ENCODE results near the gene NRXN3.

NRXN3 gene

DNA sequence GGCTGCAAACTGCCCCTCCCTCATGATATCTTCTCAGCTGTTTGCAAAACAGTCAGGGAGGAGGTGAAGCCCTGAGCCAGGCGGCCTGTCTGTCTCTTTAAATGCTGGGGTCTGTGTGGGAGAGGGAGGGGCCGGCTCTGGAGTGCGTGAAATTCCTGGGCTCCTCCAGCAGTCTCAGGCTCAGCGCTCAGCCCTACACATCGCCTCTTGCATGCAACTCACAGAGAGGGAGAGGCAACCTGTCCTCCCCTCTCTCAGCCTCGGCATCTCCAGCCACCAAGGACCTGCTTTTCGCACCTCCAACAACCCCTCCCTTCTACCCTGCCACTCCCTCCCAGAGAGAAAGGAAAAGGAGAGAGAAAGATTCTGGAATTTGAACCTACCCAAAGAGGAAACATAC, at the start of gene NRXN3:
Gene NRXN3, plus strand, starts transcription at position 171 of the 400 bp plus-strand sequence. CDS start 72,721 bp downstream, outside the sequence.
- DNase-seq: no peak

DNA sequence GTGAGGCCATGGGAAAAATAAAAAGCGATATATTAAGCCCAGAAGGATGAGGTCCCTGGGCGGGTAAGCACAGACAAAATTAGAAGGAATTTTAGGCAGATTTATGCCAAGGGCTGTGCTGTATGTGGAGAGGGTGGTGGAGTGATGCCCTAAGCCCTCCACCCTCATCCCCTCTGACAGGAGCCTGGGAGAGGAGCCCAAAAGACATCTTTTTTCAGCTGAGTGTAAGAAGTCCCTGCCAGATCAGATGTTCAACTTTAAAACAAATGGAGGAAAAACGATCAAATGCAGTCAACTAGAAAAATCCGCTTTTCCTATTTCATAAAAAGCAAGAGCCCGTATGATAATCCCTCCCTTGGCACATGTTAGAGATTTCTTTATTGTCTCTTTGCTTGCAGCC, 47.7 kb upstream of the NRXN3 start:
- no peak for DNase-seq

DNA sequence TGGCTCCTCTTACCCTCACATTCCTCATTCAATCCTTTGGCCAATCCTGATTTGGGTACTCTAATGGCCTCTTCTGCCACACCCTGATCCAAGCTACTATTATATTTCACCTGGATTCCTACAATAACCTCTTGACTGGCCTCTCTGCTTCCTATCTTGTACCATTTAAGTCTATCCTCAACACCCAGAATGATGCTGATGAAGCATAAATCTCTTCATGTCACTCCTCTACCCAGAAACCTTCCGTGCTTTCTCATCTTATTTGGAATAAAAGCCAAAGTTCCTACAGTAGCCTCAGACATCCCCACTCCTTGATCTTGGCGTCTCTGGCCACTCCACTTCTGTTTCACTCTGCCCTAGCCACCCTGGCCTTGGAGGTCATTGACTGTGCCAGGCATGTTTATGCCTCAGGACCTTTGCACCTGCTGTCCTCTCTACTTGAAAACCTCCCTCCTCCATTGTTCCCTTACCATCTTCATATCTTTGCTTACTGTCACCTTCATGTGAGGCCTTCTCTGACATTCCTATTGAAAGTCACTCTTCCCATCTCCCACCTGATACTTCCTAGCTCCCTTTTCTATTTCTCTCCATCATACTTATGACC, 46.4 kb upstream of the NRXN3 start:
- no peak for DNase-seq

DNA sequence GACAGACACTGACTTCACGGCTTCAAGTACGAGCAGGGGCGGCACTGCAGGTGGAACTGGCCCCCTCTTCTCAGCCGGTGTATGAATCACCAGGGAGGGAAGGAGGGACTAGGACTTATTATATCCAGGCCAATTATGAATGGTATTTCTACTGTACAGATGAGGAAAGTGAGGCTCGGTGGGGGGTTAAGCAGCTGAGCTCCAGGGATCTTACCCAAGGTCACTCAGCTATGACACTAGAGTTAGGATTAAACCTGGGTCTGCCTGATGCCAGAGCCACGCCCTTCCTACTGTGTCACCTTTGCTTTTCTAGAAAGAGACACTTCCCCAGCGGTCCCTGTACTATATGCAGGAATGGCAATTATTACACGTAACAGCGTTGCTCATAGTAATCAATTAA, 42.2 kb upstream of the NRXN3 start:
- DNase-seq: no peak

DNA sequence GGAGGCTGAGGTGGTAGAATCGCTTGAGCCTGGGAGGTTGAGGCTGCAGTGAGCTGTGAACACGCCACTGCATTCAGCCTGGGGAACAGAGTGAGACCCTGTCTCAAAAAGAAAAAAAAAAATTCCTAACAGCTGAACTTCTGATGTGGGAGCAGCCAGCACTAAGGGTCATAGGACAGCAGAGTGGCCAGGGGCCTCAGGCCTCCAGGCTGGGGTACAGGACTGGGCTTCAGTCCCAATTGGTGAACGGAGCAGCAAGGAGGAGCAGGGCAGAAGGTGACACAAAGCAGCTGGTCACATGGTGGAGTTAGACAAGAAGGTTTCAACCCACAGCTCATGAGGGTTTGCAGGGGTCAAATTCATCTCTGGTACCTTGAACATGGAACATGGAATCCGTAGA, 40.8 kb upstream of the NRXN3 start:
- no peak for DNase-seq

DNA sequence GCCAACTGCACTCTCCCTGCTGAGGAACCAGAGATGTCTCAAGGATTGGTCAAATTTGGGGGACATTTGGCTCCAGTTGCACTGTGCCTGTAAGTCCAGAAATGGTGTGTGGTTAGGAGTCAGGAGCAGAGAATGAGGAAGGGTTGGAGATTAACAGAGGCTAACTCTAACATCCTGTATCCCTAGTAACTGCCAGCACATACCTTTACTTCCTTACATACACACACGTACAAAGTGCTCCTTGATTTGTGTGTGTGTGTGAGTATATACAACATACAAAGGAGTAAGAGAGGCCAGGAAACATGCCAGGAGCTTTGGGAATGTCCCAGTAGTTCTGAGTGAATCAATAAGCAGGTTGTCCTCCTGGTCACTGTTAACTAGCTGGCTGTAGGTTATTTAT, 39.8 kb upstream of the NRXN3 start:
- no peak for DNase-seq

DNA sequence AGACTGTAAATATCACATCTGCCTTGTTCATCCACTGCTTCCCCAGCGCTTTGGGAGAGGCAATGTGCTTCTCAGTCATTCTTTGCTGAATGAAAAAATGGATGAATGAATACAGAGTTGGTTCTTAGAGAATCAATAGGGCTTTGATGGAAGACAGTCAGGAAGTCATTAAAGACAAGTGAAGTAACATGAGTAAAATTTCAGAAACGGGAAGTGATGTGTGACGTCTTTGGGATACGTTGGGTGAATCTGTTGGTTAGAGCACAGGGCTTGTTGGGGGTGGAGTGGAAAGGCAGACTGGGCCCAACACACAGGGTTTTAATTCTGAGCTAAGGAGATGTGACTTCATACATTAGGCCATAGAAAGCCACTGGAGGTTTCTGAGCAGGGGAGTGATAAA, 39.0 kb upstream of the NRXN3 start:
- DNase-seq: no peak

DNA sequence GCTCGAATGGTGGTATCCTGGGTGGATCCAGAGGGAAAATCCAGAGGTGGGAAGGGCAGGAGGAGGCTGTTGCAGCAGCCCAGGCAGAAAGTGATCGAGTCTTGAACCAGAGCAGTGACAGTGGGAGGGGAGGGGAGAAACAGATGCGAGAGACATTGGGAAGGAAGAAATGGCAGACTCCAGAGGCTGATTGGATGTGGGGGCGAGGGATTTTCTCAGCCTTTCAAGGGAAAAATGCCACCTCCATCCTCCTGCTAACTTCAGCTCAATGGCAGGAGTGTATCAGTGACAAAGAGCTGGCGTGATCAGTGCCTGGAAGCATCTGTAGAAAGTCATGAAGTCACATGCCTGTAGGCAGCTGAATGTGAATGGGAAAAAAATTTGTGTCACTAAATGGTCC, 38.6 kb upstream of the NRXN3 start:
- DNase-seq: no peak

DNA sequence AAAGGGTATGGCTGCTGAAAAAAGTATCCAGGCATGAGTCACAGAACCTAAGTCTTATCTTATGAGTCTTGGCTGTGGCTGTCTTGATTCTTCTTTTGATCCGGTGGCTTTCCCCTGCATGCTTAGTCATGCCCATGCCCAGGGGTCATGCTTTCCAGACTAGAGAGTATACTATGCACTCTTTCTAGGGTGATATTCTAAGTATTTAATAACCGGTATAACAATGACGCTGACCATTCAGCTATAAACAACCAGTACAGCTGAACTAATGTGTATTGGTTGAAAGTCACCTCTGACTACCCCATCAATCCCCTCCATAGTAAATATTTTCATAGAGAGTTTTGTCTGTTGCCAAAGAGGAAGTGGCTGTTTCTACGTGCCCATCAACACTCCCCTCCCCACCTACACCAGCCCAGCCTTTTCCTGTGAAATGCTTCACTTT, 34.7 kb upstream of the NRXN3 start:
- DNase-seq: no peak

DNA sequence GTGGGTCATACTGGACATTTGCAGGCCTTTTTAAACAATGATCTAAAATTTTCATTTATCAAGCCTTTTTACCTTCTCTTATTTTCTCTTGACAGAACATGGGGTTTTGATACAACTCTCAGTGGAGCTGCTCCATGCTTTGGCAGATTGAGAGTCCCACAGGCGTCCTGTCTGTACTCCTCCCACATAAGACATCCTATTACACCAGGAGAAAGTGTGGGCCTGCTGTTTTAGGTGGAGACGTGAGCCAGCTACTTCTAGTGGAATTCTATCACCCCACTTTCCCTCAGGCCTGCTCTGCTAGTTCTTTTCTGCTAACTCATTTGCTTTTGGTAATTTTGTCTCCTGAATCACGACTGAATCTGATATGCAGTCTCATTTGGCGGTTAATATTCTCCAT, 33.5 kb upstream of the NRXN3 start:
- DNase-seq: no peak

DNA sequence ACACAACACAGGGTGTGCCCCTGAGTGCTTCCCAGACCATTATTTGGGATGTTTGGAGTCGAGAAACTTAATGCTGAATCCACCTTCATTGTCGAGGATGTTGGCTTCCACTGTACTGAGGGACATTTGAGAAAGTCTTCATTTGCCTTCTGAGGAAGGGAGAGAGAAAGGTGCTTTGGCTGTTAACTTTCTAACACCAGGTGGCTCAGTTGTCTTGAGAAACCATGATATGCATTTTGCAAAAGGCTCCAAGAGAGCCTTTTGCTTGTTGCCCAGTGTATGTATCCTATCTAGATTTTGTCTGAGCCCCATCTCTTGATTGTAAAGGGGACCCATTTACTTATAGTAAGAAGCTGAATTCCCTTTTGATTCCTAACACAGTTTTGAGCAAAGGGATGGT, 28.6 kb upstream of the NRXN3 start:
- no peak for DNase-seq

DNA sequence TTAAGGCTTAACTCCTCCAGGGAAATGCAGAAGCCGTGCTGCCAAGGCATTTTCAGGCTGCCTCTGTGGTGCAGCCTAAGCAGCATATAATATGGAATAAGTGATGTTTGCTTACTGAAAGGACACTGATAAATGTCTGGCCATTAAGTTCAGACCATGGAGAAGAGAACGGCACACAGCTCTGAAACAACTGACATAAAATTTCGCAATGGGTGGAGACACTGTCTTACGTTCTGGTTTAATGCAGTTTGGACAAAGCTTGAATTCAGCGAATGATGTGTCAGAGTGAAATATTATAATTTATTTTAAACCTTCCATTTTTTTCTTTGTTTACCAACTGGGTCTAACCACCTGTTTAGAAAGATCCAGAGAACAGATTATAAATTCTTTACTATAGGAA, 27.2 kb upstream of the NRXN3 start:
- DNase-seq: no peak

DNA sequence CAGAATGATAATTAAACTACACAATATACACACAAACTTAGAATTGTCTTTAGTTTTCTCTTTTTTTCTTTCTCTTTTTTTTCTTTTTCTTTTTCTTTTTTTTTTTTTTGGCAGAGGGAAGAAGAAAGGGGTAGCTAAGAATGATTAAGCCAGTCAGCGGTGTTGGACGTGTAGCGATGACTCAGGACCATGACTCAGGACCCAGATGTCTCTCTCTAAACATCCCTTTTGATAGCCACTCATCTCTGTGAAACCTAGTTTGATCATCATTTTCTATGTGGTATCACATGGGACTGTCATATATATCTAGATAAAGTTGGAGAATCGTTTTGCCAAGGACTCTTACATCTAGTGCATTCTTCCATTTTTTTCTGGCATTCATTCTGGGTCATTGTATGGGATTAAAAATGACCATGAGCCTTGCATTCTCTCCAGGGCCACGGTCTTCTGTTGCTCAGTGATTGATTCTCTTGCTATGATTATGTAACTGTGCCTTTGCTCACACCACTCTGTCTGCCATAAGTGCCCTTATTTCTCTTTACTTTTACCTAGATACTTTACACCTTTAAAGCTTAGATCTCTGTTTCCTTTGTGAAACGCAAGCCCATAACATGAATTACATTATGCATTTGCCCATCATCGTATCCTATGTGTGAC, 26.6 kb upstream of the NRXN3 start:
- peak; percentile 12 for DNase-seq

DNA sequence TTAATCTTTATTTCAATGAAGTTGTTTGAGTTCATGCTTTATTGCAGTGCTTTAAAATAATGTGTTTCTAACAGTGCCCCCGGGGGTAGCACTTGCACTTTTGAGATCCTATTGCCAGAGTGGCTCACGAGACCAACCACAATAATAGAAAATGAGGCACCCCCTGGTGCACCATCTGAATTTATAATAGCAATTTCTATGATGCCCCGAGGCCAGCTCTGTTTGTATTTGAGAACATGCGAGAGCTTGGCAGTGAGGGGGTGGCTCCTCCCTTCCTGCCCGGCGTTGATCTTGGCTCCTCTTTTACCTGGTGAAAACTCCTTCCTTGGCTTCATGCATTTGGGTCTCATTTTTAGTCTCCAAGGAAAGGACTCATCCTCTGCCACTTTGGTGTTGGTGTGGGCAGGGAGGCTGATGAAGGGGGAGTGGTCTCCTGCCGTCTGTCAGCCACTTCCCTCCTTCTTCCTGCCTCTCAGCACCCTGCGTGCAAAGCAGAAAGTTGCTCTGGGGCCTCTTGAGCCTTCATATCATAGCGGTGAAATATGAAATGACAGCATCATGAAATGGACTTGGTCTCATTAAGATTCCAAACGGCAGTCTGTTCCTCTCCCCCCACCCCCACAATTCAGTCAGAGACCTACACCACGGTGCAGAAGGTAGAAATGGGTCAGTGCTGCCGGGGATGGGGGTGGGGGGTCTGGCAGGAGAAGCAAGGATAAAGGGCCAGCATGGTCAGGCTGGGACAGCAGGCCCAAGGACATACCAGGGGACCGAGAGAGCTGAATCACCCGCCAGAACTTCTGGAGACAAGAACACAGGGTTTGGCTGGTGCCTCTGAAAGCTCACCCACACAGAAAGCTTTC, 17.7 kb upstream of the NRXN3 start:
- no peak for DNase-seq

DNA sequence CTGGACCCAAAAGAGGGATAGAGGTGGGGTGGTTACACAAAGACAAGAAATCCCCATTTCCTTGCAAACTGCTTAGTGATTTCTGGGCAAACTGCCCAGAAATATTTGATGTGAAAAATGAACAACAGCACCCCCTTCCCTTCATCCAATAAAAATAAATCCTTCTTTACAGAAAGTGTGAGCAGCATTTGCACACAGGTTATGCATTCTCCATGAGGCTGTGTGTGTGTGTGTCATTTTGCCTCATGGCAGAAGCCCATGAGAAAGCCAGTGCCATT, 17.2 kb upstream of the NRXN3 start:
- no peak for DNase-seq

DNA sequence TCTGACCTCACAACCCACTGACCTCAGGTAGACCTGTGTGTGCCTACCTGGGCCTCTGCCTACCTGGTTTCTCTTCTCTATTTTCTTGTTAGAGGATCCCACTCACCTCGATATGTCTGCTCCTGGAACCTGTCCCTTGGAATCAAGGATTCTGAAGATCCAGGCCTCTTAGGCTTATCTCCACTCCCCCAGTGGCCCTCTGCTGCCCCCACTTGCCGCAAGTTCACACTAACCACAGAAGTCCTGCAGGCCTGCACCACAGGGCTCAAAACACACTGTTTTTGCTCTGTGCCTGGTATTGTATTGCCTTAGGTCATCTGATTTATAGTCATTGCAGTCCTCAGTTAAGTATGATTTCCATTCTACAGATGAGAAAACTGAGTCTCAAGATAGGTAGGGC, 15.3 kb upstream of the NRXN3 start:
- DNase-seq: no peak

DNA sequence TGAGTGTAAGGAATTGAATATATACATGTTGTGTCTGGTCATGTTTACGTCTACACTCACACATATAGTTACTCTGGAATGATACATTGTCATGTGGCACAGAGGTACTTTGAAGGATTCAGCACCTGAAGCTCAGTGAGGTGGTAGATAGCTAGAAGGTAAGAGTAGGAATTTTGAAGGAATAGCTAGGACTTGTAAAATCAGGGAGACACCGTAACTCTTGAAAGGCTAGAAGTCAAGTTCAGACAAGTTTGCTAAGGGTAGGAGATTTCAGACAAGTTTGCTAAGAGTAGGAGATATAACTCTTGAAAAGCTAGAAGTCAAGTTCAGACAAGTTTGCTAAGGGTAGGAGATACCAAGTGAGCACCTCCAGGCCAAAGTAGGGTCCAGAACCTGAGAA, 14.0 kb upstream of the NRXN3 start:
- DNase-seq: no peak

DNA sequence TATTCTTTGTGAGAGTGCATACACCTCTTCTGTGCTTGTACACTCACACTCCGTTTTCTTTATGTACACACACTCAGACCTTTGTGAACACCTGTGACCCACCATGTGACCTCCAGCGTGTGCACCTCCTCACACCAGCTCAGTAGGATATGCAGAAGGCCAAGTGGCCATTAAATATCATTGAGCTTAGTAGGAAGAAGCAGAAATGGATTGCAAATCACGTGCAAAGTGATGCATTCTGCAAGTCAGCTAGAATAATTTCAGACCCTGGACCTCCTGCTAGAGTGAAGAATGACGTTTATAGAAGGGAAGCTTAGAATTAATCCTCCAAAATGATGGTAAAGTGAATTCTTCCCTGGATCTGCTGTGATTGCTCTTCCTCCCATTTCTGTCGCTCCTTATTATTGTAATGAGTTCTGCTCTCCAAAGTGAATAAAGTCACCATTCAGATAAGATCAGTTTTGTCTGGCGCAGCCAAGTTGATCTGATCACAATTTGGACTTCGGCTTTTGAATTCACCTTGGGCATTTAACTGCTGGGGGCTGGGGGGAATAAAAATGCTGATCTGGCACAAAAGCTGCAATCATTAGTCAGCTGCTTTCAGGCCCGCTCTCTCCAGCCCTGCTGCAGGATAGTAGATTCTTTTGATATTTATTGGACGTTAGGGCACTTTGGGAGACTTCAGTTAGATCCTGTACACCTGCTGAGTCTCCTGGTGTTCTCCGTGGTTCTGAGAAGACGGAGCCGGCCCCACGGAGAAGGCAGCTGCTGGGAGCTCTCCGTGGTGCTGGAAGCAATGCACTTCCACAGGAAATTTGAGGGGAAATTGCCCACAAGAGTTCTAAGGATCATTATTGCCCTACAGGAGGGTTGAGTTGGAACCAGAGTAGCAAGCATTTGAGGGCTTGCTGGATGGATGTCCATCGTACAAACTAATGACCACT, 12.4 kb upstream of the NRXN3 start:
- DNase-seq: peak; percentile 2

DNA sequence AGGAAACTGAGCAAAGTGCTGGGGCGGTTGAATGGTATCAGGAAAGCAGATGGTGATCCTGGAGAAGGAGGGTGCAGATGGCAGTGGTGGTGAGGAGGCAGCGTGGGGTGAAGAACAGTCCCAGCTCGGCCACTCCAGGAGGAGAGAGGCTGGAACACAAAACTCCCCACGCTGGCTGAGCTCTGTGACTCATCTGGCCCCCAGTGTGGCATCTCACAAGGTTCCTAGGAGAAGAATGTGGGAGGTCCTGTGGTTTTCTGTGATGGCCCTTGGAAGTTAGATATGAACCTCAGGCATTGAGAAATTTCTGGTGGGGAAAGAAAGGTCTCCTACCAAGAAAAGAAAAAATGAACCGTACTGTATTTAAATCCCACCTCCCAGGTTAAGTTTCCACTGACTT, 8.0 kb upstream of the NRXN3 start:
- no peak for DNase-seq

DNA sequence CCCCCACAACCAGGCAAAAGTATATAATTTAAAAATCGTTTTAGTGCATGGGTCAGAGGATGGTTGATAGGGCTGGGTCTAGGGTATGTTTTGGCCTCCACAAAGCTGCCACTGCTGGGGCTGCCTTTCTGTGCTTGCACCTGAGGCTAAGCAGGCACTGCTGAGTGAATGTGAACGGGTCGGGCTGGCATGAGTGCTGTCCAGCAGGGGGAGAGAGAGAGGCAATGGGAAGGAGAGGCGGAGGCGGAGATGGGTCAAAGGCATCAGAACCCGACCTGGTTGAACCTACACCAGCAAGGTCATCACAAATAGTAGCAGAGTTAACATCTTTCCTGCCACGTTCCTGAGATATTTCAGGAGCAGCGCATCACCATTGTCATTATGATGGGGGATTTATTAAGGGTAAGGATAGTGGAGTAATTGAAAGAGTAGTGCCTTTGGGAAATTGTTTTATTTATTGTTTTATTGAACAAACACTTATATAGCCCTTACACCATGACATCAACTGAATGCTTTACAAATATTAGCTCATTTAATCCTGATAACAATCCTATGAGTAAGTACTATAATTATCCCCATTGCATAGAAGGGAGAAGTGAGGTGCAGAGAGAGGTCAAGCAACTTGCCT, 5.8 kb upstream of the NRXN3 start:
- peak; percentile 30 for DNase-seq

DNA sequence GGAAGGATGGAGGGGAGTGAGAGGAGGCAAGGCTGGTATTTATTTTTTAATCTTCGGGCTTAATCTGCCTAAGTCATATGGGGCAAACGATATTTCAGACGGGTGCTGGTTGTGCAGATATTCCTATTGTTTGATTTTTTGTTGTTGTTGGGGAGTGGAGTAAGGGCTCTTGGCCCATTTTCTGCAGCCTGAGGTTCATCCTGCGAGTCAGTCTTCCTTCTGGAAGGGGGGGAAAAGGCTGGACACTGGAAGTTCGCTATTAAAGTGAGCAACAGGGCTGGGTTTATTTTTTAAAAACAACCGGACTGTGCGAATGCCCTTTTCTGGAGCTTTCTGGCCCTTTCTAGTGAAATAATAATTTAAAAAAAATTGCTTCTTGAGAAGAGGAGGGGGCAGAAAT, 2.3 kb downstream of the NRXN3 start:
- no peak for DNase-seq

DNA sequence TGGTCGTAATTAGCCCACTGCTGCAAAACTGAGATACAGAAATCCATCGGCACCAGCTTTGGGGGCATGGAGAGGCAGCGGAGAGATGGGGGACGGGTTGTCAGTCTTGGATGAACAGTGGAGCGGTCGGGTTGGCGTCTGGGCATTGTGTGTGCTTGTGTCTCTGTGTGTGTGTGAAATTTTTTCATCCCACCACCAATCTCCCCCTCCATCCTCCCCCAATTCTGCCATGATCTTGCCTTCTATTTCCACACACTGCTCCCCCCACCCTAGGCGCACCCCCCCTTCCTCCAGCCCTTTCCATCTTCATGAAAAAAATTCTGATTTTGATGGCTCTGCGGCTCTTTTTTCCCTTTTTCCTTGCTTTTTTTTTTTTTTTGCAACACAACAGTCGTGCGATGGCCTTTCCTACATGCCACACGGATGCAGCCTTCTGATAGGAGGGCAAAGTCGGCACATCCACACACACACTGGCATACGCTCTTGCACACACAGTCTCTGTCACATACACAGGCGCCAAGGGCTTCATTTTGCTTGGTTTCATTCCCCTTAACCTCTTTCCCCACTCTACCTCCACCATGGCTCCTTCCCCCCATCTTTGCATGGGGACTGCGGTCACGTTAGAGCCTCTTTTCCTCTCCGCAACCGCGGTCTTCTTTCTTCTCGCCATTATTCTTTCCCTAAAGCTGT, 3.3 kb downstream of the NRXN3 start:
- DNase-seq: no peak
